Rectal smooth muscle tissue (tissue), 1 donor: Measurements from ENCODE around the gene HS6ST1.

Experiments used
- H3K27ac ChIP-seq: one replicate; pipeline ENCODE4 v1.7.0; 2013; ENCODE audit warnings: low read depth, low read length, inconsistent platforms
- H3K27me3 ChIP-seq: one replicate; pipeline ENCODE4 v1.7.0; 2013; ENCODE audit warnings: low read length; ENCODE audit not compliant: control insufficient read depth, insufficient read depth
- H3K36me3 ChIP-seq: one replicate; pipeline ENCODE4 v1.7.0; 2013; ENCODE audit warnings: low read length; ENCODE audit not compliant: control insufficient read depth, insufficient read depth
- H3K4me1 ChIP-seq: one replicate; pipeline ENCODE4 v1.7.0; 2013; ENCODE audit warnings: low read length; ENCODE audit not compliant: control insufficient read depth, insufficient read depth
- H3K4me3 ChIP-seq: one replicate; pipeline ENCODE4 v1.7.0; 2013; ENCODE audit warnings: low read length
- H3K9ac ChIP-seq: one replicate; pipeline ENCODE4 v1.7.0; 2013; ENCODE audit warnings: low read length

The HS6ST1 gene

GRCh38 chr2:128228894-128229293 is 89.8 kb downstream of the HS6ST1 start:
- Histone ChIP-seq H3K27ac (no peak overlapping the region), H3K36me3 (no peaks in the 10 kb centered on the region), H3K27me3 (no peaks in the 10 kb centered on the region), H3K4me3 (no peak overlapping the region), H3K4me1 (no peaks in the 10 kb centered on the region), H3K9ac (no peak overlapping the region)

DNA sequence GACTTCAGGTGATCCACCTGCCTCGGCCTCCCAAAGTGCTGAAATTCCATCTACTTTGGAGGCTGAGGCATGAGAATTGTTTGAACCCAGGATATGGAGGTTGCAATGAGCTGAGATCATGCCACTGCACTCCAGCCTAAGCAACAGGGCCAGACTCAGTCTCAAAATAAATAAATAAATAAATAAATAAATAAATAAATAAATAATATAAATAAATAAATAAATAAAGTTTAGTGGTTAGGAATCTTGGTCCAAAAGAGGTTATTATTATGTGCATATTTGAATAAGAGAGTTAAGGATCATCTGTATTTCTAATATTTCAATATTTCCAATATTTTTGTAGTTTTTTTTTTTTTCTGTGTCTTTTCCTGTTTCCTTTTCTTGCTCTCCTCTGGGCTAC is 90.8 kb downstream of the HS6ST1 start:
- Histone ChIP-seq H3K9ac (no peak overlapping the region), H3K4me3 (no peak overlapping the region), H3K4me1 (no peaks in the 10 kb centered on the region), H3K27ac (no peak overlapping the region), H3K27me3 (no peaks in the 10 kb centered on the region), H3K36me3 (no peaks in the 10 kb centered on the region)

DNA sequence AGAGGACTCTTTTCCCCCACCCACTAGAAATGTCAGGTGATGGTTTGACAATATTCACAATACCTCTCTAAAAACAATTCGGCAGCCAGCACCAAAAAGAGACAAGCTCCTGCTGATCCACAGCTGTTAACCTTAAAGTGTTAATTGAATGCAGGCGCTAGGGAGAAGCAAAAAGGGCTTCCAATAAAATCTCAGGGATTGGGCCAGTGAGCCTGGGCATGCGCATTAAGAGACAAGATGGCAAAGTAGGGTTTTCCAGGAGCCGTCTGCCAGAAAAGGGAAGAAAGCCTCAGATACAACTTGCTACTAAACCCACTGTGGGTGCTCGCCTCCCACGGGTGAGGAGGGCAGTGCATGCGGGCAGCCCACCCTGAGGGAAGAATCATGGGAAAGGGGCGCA is 98.8 kb downstream of the HS6ST1 start:
- H3K4me3 ChIP-seq, result no peak overlapping the region
- no peaks in the 10 kb centered on the region for H3K36me3 ChIP-seq
- H3K27ac ChIP-seq, result no peak overlapping the region
- H3K9ac ChIP-seq, result no peak overlapping the region
- no peaks in the 10 kb centered on the region for H3K27me3 ChIP-seq
- no peaks in the 10 kb centered on the region for H3K4me1 ChIP-seq

GRCh38 chr2:128217671-128218070 is 101.0 kb downstream of the HS6ST1 start:
- H3K27me3 ChIP-seq, result no peaks in the 10 kb centered on the region
- H3K36me3 ChIP-seq, result no peaks in the 10 kb centered on the region
- no peak overlapping the region for H3K4me3 ChIP-seq
- no peak overlapping the region for H3K27ac ChIP-seq
- no peak overlapping the region for H3K9ac ChIP-seq
- no peaks in the 10 kb centered on the region for H3K4me1 ChIP-seq

DNA sequence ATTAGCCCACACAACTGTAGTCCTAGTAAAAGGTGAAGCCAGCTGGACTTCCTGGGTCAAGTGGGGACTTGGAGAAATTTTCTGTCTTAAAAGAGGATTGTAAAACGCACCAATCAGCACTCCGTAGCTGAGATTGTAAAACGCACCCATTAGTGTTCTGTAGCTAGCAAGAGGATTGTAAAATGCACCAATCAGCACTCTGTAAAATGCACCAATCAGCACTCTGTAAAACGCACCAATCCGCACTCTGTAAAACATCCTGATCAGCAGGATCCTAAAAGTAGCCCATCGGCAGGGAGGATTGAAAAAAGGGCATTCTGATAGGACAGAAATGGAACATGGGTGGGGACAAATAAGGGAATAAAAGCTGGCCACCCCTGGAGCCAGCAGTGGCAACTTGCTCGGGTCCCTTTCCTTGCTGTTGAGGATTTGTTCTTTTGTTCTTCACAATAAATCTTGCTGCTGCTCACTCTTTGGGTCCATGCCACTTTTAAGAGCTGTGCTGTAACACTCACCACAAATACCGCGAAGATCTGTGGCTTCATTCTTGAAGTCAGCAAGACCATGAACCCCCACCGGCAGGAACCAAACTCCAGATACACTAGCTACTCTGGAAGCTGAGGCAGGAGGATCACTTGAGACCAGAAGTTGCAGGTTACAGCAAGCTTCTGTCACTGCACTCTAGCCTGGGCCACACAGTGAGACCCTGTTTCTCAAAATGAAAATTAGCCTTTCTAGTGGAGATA is 102.6 kb downstream of the HS6ST1 start:
- H3K27ac ChIP-seq, result no peak overlapping the region
- H3K4me3 ChIP-seq, result no peak overlapping the region
- no peak overlapping the region for H3K9ac ChIP-seq
- H3K27me3 ChIP-seq, result no peaks in the 10 kb centered on the region
- H3K36me3 ChIP-seq, result no peaks in the 10 kb centered on the region
- H3K4me1 ChIP-seq, result no peaks in the 10 kb centered on the region
